CD14-positive monocyte (primary cell): Measurements from ENCODE around the gene CDIP1. TPM values are rescaled to one million over a fixed set of nuclear protein-coding genes. Genes with fewer than 3 reads are reported as not detected.
A peak's percentile ranks its signal among the peaks of the same experiment; 100 is the strongest.

ENCODE experiments used
- DNase-seq, 3 donors: peaks; one replicate each; pipeline ENCODE4 v3.0.0-alpha.2; 2011 to 2022
- H2AFZ ChIP-seq: 2 replicates; pipeline ENCODE4 v1.6.0; 2012; ENCODE audit warnings: mild to moderate bottlenecking, low read depth, low read length, inconsistent platforms; ENCODE audit not compliant: insufficient read depth, poor library complexity, severe bottlenecking
- H3K27ac ChIP-seq, 2 donors: 1 replicate in 1 of 2; 2 replicates in 1 of 2; pipeline ENCODE4 v1.5.1; 2012 to 2013; ENCODE audit warnings: low read length in 2 of 2, control low read depth in 1 of 2, inconsistent platforms in 1 of 2, low read depth in 1 of 2, mild to moderate bottlenecking in 1 of 2
- H3K27me3 ChIP-seq, 2 donors: one replicate each; pipeline versions ENCODE4 v1.6.0 to v1.6.1; 2011 to 2013; ENCODE audit warnings: low read length in 2 of 2; ENCODE audit not compliant: control insufficient read depth in 2 of 2, insufficient read depth in 2 of 2
- H3K36me3 ChIP-seq, 2 donors: replicated peaks in 1 of 2; 1 replicate in 1 of 2; 2 replicates in 1 of 2; pipeline versions ENCODE4 v1.5.1 to v1.6.1; 2012 to 2013; ENCODE audit warnings: low read length in 2 of 2, control low read depth in 1 of 2, inconsistent platforms in 1 of 2, mild to moderate bottlenecking in 1 of 2; ENCODE audit not compliant: insufficient read depth in 2 of 2, control insufficient read depth in 1 of 2
- H3K4me1 ChIP-seq, 2 donors: 1 replicate in 1 of 2; 2 replicates in 1 of 2; pipeline versions ENCODE4 v1.5.1 to v1.6.1; 2012 to 2013; ENCODE audit warnings: low read length in 2 of 2, control low read depth in 1 of 2, inconsistent platforms in 1 of 2, mild to moderate bottlenecking in 1 of 2, moderate library complexity in 1 of 2; ENCODE audit not compliant: insufficient read depth in 2 of 2, control insufficient read depth in 1 of 2
- H3K4me2 ChIP-seq: replicated peaks from 2 replicates; pipeline ENCODE3; 2012; ENCODE audit warnings: low read length, moderate library complexity, mild to moderate bottlenecking; ENCODE audit not compliant: poor library complexity, severe bottlenecking; ENCODE audit errors: extremely low read depth
- H3K4me3 ChIP-seq, 3 experiments: fragments of 200-600 bp in 1 of 3; sonication (generic) in 1 of 3; replicated peaks in 1 of 3; 1 replicate in 2 of 3; 2 replicates in 1 of 3; pipeline ENCODE4 v1.5.1; 2011 to 2013; ENCODE audit warnings: low read length in 3 of 3, mild to moderate bottlenecking in 3 of 3, control low read depth in 2 of 3, low read depth in 2 of 3, inconsistent platforms in 1 of 3, moderate library complexity in 1 of 3
- H3K79me2 ChIP-seq: 2 replicates; pipeline ENCODE4 v1.6.0; 2012; ENCODE audit warnings: mild to moderate bottlenecking, control low read depth, inconsistent platforms, low read length, moderate library complexity; ENCODE audit not compliant: insufficient read depth
- H3K9ac ChIP-seq: 2 replicates; pipeline ENCODE4 v1.6.0; 2017; ENCODE audit warnings: low read length, mild to moderate bottlenecking; ENCODE audit not compliant: insufficient read depth, poor library complexity, severe bottlenecking
- H3K9me3 ChIP-seq, 2 donors: replicated peaks in 1 of 2; 1 replicate in 1 of 2; 2 replicates in 1 of 2; pipeline versions ENCODE4 v1.5.1 to v1.6.1; 2012 to 2013; ENCODE audit warnings: low read length in 2 of 2, control low read depth in 1 of 2; ENCODE audit not compliant: control insufficient read depth in 1 of 2, insufficient read depth in 1 of 2
- H4K20me1 ChIP-seq: 2 replicates; pipeline ENCODE4 v1.6.0; 2012; ENCODE audit warnings: mild to moderate bottlenecking, low read length, control low read depth, moderate library complexity; ENCODE audit not compliant: insufficient read depth
- H3K27ac Mint-ChIP-seq, 7 donors: one replicate each; pipeline ENCODE4 v1.8.0; 2020; ENCODE audit warnings: mild to moderate bottlenecking in 7 of 7, mixed read lengths in 7 of 7, moderate library complexity in 6 of 7, inconsistent platforms in 2 of 7
- H3K27me3 Mint-ChIP-seq, 3 donors: one replicate each; pipeline ENCODE4 v1.8.0; 2021 to 2022; ENCODE audit warnings: low read depth in 3 of 3, mild to moderate bottlenecking in 3 of 3, mixed read lengths in 3 of 3, moderate library complexity in 3 of 3, inconsistent platforms in 1 of 3
- H3K36me3 Mint-ChIP-seq, 2 donors: one replicate each; pipeline ENCODE4 v1.8.0; 2020; ENCODE audit warnings: mixed read lengths in 2 of 2, inconsistent platforms in 1 of 2, mild to moderate bottlenecking in 1 of 2
- H3K4me1 Mint-ChIP-seq: one replicate; pipeline ENCODE4 v1.8.0; 2020; ENCODE audit warnings: mild to moderate bottlenecking, mixed read lengths
- H3K4me3 Mint-ChIP-seq, 2 donors: one replicate each; pipeline ENCODE4 v1.8.0; 2020; ENCODE audit warnings: mild to moderate bottlenecking in 2 of 2, mixed read lengths in 2 of 2, moderate library complexity in 1 of 2
- H3K9me3 Mint-ChIP-seq, 7 donors: one replicate each; pipeline ENCODE4 v1.8.0; 2020 to 2022; ENCODE audit warnings: mixed read lengths in 7 of 7, mild to moderate bottlenecking in 6 of 7, moderate library complexity in 6 of 7, inconsistent platforms in 2 of 7
- CTCF ChIP-seq: fragments of 200-600 bp; IDR thresholded peaks from one replicate; pipeline ENCODE4 v1.8.0; 2022; ENCODE audit warnings: antibody characterized with exemption, mild to moderate bottlenecking
- WGBS: methylation state at CpG from one replicate; pipeline ENCODE4 v1.1.5; 2013; ENCODE audit warnings: missing lambda C conversion rate; ENCODE audit not compliant: insufficient coverage; 5-methylcytosine and 5-hydroxymethylcytosine counted together
- intact Hi-C, 2 donors: fragments of 100-400 bp; cut with micrococcal nuclease; formaldehyde crosslinking; loops; one replicate each; pipeline versions ENCODE4 v1.15.0 to v1.15.1; 2023
- polyA plus RNA-seq, 3 donors: library from polyadenylated mRNA; depleted of rRNA in 1 of 3; unstranded in 2 of 3; stranded (reverse) in 1 of 3; fragments of 300-500 nt in 2 of 3; fragments of >200 nt in 1 of 3; fragmentation: Illumina TruSeq in 2 of 3; gene quantifications; 1 replicate in 2 of 3; 2 replicates in 1 of 3; pipeline ENCODE4 v1.2.3, GENCODE V29; 2012 to 2021

Gene CDIP1
- polyA plus RNA-seq, 3 donors: 8.6 to 11.2 (median 10.8) TPM

- Histone ChIP-seq H3K9ac (peak overlapping the region; percentile 24), H3K4me1 (peaks cover 42 to 54% of the 10 kb centered on the region in 2 donors), H3K27ac (peak overlapping the region in 1 of 2 donors; percentile 45), H3K27me3 (no peaks in the 10 kb centered on the region), H3K79me2 (peaks cover 44% of the 10 kb centered on the region), H3K4me2 (no peak overlapping the region), H3K4me3 (no peak overlapping the region), H3K9me3 (no peaks in the 10 kb centered on the region), H2AFZ (no peak overlapping the region), H4K20me1 (no peaks in the 10 kb centered on the region), H3K36me3 (no peaks in the 10 kb centered on the region)
- Mint-ChIP-seq H3K4me1 (peaks cover 49% of the 10 kb centered on the region), H3K27ac (peak overlapping the region in 4 of 7 donors; percentile 81 to 90 (median 88)), H3K36me3 (peaks cover 10 to 23% of the 10 kb centered on the region in 2 donors), H3K27me3 (peaks cover 0 to 5% (median 3%) of the 10 kb centered on the region in 3 donors), H3K4me3 (no peak overlapping the region), H3K9me3 (peaks cover 0 to 3% (median 0%) of the 10 kb centered on the region in 7 donors)
- intact Hi-C loops: no loop called here
- no peak for TF ChIP-seq CTCF
- DNase-seq: no peak
- WGBS: 88% methylated on average over 8 of the region's 8 CpGs
Observed at GRCh38 chr16:4522051-4522581, 16.5 kb downstream of the CDIP1 start.

- DNase-seq: no peak
- H3K4me3 Mint-ChIP-seq: no peak overlapping the region
- H3K27me3 Mint-ChIP-seq: peaks cover 0 to 5% (median 3%) of the 10 kb centered on the region in 3 donors
- peaks cover 49 to 60% of the 10 kb centered on the region in 2 donors for H3K4me1 ChIP-seq
- no peaks in the 10 kb centered on the region for H3K36me3 ChIP-seq
- H3K27me3 ChIP-seq: no peaks in the 10 kb centered on the region
- H3K4me2 ChIP-seq: no peak overlapping the region
- TF ChIP-seq CTCF: no peak
- peak overlapping the region in 1 of 7 donors; percentile 31 for H3K27ac Mint-ChIP-seq
- H3K79me2 ChIP-seq: peaks cover 46% of the 10 kb centered on the region
- H3K36me3 Mint-ChIP-seq: peaks cover 10 to 23% of the 10 kb centered on the region in 2 donors
- no peak overlapping the region for H2AFZ ChIP-seq
- no peak overlapping the region for H3K4me3 ChIP-seq
- H4K20me1 ChIP-seq: no peaks in the 10 kb centered on the region
- H3K9me3 Mint-ChIP-seq: peaks cover 0 to 3% (median 0%) of the 10 kb centered on the region in 7 donors
- intact Hi-C loops: no loop called here
- 92% methylated on average over 5 of the region's 7 CpGs for WGBS
- H3K27ac ChIP-seq: no peak overlapping the region
- no peaks in the 10 kb centered on the region for H3K9me3 ChIP-seq
- peaks cover 56% of the 10 kb centered on the region for H3K4me1 Mint-ChIP-seq
- no peak overlapping the region for H3K9ac ChIP-seq
Observed at GRCh38 chr16:4520913-4521312, 17.7 kb downstream of the CDIP1 start.
